ENCODE data around the gene GAP43. TPM values are rescaled to one million over a fixed set of nuclear protein-coding genes. Genes with fewer than 3 reads are reported as not detected.

GAP43 gene
- total and polyA plus RNA-seq, 2 of the 13 experiments (the other 11 are each of a cell fraction or from before 2014, with no cell fraction given), result not detected

GRCh38 chr3:115710799-115711198, 87.5 kb downstream of the GAP43 start (continued):
- TF ChIP-seq ATF7 (IDR thresholded peaks at IDR 0.05) (no peak), ATF7 (CRISPR knock-in tag; IDR thresholded peaks at IDR 0.05) (no peak), SNAI1 (CRISPR knock-in tag; IDR thresholded peaks at IDR 0.05; ENCODE audit: borderline replicate concordance) (no peak), HMGA1 (CRISPR knock-in tag; conservative IDR thresholded peaks at IDR 0.05) (no peak), JUN (CRISPR knock-in tag; IDR thresholded peaks at IDR 0.05) (no peak), TSC22D2 (CRISPR knock-in tag; IDR thresholded peaks at IDR 0.05; ENCODE audit: borderline replicate concordance) (no peak), PCBP1 (IDR thresholded peaks at IDR 0.05; ENCODE audit: borderline replicate concordance, low read depth, low read length) (no peak), ZEB1 (IDR thresholded peaks at IDR 0.05; ENCODE audit: insufficient replicate concordance, low read depth) (no peak), RERE (CRISPR knock-in tag; IDR thresholded peaks at IDR 0.05; ENCODE audit: low read depth) (no peak)

GRCh38 chr3:115712871-115713270, 89.6 kb downstream of the GAP43 start:
- H3K79me2 ChIP-seq (ENCODE audit: insufficient read depth, low read length), result no peaks in the 10 kb centered on the region
- no peak overlapping the region for H3K4me3 ChIP-seq (replicated peaks in 1 of 3; ENCODE audit: insufficient read depth in 1 of 3, low read depth in 2 of 3, low read length in 3 of 3)
- no peak for TF ChIP-seq SALL1 (CRISPR knock-in tag; IDR thresholded peaks at IDR 0.05)
- TF ChIP-seq NRL (CRISPR knock-in tag; IDR thresholded peaks at IDR 0.05; ENCODE audit: borderline replicate concordance), result no peak
- no peak for TF ChIP-seq HMGA1 (CRISPR knock-in tag; conservative IDR thresholded peaks at IDR 0.05)
- TF ChIP-seq ZNF577 (CRISPR knock-in tag; IDR thresholded peaks at IDR 0.05; ENCODE audit: borderline replicate concordance, low read depth), result no peak
- no peak for TF ChIP-seq ZNF136 (CRISPR knock-in tag; IDR thresholded peaks at IDR 0.05; ENCODE audit: low read depth)
- no peak for TF ChIP-seq TGIF2 (CRISPR knock-in tag; IDR thresholded peaks at IDR 0.05)
- no peak for TF ChIP-seq ATF7 (IDR thresholded peaks at IDR 0.05)
- no peak for TF ChIP-seq ATF7 (CRISPR knock-in tag; IDR thresholded peaks at IDR 0.05)
- no peak for TF ChIP-seq ZNF335 (CRISPR knock-in tag; IDR thresholded peaks at IDR 0.05)
- no peak for TF ChIP-seq MED1 (CRISPR knock-in tag; IDR thresholded peaks at IDR 0.05)
- H2AFZ ChIP-seq (ENCODE audit: low read length), result no peak overlapping the region
- no peak overlapping the region for H3K4me2 ChIP-seq (ENCODE audit: low read depth, low read length)
- no peaks in the 10 kb centered on the region; a peak in 1 of 5 replicates for H3K27me3 ChIP-seq (ENCODE audit: control insufficient read depth in 1 of 2, insufficient read depth in 2 of 2, low read length in 2 of 2)
- H4K20me1 ChIP-seq (ENCODE audit: insufficient read depth, low read length), result no peaks in the 10 kb centered on the region
- H3K9me3 ChIP-seq (ENCODE audit: low read length), result no peaks in the 10 kb centered on the region
- 0% methylated on average over 1 of the region's 1 CpG for WGBS (ENCODE audit: low lambda C conversion rate)
- no peak for FAIRE-seq
- ChIA-PET POLR2A (no interaction called here), CTCF (ENCODE audit: low intra/inter-chr PET ratio, low total read pairs) (no interaction called here)
- in situ Hi-C loops (cut with HindIII; ENCODE audit: extremely low pct_ligation_motif_present, low pct_unique_long_range_greater_than_20kb) (no loop called here), intact Hi-C loops (cut with micrococcal nuclease; ENCODE audit: unreplicated experiment) (no loop called here)
- H3K27ac ChIP-seq (ENCODE audit: extremely low read length, insufficient read depth, low read length), result no peak overlapping the region
- no peak for ATAC-seq
- DNase-seq (ENCODE audit: low spot score), result no peak
- H3K9ac ChIP-seq (ENCODE audit: insufficient read depth, low read depth, low read length), result no peak overlapping the region
- H3K4me1 ChIP-seq (ENCODE audit: insufficient read depth, low read length), result 0 out of 2 replicates have a peak, but pooled peaks cover 6% of the 10 kb centered on the region
- BruUV-seq (replicated peaks), result no TSS peak
- no peaks in the 10 kb centered on the region for H3K36me3 ChIP-seq (replicated peaks in 1 of 2; ENCODE audit: control insufficient read depth in 1 of 2, insufficient read depth in 2 of 2, low read length in 2 of 2)
